Activated T-helper 2 cell treated with anti-CD3 and anti-CD28 coated beads, Interferon-gamma antibody, Interleukin-2, Interleukin-4, amounts not matched to agents 10 μg/mL and 5 μg/mL and 100 μg/mL, durations not matched to agents 14 hours and 24 hours and 36 hours (primary cell): Measurements from ENCODE around the gene ATP6V0D1. TPM values are rescaled to one million over a fixed set of nuclear protein-coding genes. Genes with fewer than 3 reads are reported as not detected.
"Not testable (repeated sequence)": the region's sequence is repeated elsewhere in the genome, so short reads cannot be mapped to it uniquely, and the experiment has no call there.

Experiments
- DNase-seq: peaks from one replicate; pipeline ENCODE4 v3.0.0; 2021; ENCODE audit warnings: low spot score
- H3K27ac Mint-ChIP-seq: one replicate; pipeline ENCODE4 v1.8.0; 2021; ENCODE audit warnings: mixed read lengths
- H3K27me3 Mint-ChIP-seq: one replicate; pipeline ENCODE4 v1.8.0; 2021; ENCODE audit warnings: low read depth, mixed read lengths
- H3K36me3 Mint-ChIP-seq: one replicate; pipeline ENCODE4 v1.8.0; 2021; ENCODE audit warnings: low read depth, mixed read lengths
- H3K4me1 Mint-ChIP-seq: one replicate; pipeline ENCODE4 v1.8.0; 2021; ENCODE audit warnings: low read depth, mixed read lengths
- H3K4me3 Mint-ChIP-seq: one replicate; pipeline ENCODE4 v1.8.0; 2021; ENCODE audit warnings: low read depth, mild to moderate bottlenecking, moderate library complexity, mixed read lengths
- H3K9me3 Mint-ChIP-seq: one replicate; pipeline ENCODE4 v1.8.0; 2021; ENCODE audit warnings: mixed read lengths
- intact Hi-C: fragments of 100-400 bp; cut with micrococcal nuclease; formaldehyde crosslinking; loops from one replicate; pipeline ENCODE4 v1.15.1; 2023
- total RNA-seq: library from RNA; stranded (reverse); gene quantifications from 2 replicates; pipeline ENCODE4 v1.2.3, GENCODE V29; 2022

The ATP6V0D1 gene
- total RNA-seq, 1 donor from 2014 or later, result 31.5 TPM

GRCh38 chr16:67517661-67518423 is 36.9 kb upstream of the ATP6V0D1 start:
- Mint-ChIP-seq H3K9me3 (no peaks in the 10 kb centered on the region), H3K36me3 (no peaks in the 10 kb centered on the region), H3K27ac (no peak overlapping the region), H3K4me3 (no peak overlapping the region), H3K27me3 (no peaks in the 10 kb centered on the region), H3K4me1 (peaks cover 22% of the 10 kb centered on the region)
- intact Hi-C loops, result no loop called here
- no peak for DNase-seq

- Mint-ChIP-seq H3K36me3 (no peaks in the 10 kb centered on the region), H3K27ac (no peak overlapping the region), H3K9me3 (no peaks in the 10 kb centered on the region), H3K4me3 (no peak overlapping the region), H3K27me3 (no peaks in the 10 kb centered on the region), H3K4me1 (peaks cover 20% of the 10 kb centered on the region)
- intact Hi-C loops, result no loop called here
- DNase-seq, result no peak
Measured at GRCh38 chr16:67517155-67517445, 36.1 kb upstream of the ATP6V0D1 start.

- H3K4me1 Mint-ChIP-seq, result peaks cover 19% of the 10 kb centered on the region
- no peaks in the 10 kb centered on the region for H3K27me3 Mint-ChIP-seq
- H3K4me3 Mint-ChIP-seq, result no peak overlapping the region
- intact Hi-C loops, result no loop called here
- no peaks in the 10 kb centered on the region for H3K9me3 Mint-ChIP-seq
- no peak for DNase-seq
- no peaks in the 10 kb centered on the region for H3K36me3 Mint-ChIP-seq
- no peak overlapping the region for H3K27ac Mint-ChIP-seq
Measured at GRCh38 chr16:67516296-67517154, 35.6 kb upstream of the ATP6V0D1 start.

- no peaks in the 10 kb centered on the region for H3K36me3 Mint-ChIP-seq
- no peak overlapping the region for H3K27ac Mint-ChIP-seq
- H3K4me3 Mint-ChIP-seq, result no peak overlapping the region
- peak; percentile 71 for DNase-seq
- H3K9me3 Mint-ChIP-seq, result no peaks in the 10 kb centered on the region
- intact Hi-C loops, result loop anchor here (1.0 kb wide), 1 partner anchor 20 kb away; no protein-coding TSS in a partner anchor
- peaks cover 11% of the 10 kb centered on the region for H3K4me1 Mint-ChIP-seq
- no peaks in the 10 kb centered on the region for H3K27me3 Mint-ChIP-seq
Measured at GRCh38 chr16:67514382-67514828, 33.4 kb upstream of the ATP6V0D1 start.

GRCh38 chr16:67513892-67514291 is 32.9 kb upstream of the ATP6V0D1 start:
- H3K4me3 Mint-ChIP-seq, H3K36me3 Mint-ChIP-seq, H3K27me3 Mint-ChIP-seq, DNase-seq, H3K9me3 Mint-ChIP-seq, H3K27ac Mint-ChIP-seq: not testable (repeated sequence)
- peaks cover 13% of the 10 kb centered on the region for H3K4me1 Mint-ChIP-seq
- intact Hi-C loops, result loop anchor here (1.0 kb wide), 1 partner anchor 20 kb away; no protein-coding TSS in a partner anchor

GRCh38 chr16:67509016-67509415 is 28.1 kb upstream of the ATP6V0D1 start:
- H3K36me3 Mint-ChIP-seq, result peaks cover 4% of the 10 kb centered on the region
- H3K4me1 Mint-ChIP-seq, result peaks cover 21% of the 10 kb centered on the region
- intact Hi-C loops, result no loop called here
- no peaks in the 10 kb centered on the region for H3K27me3 Mint-ChIP-seq
- no peaks in the 10 kb centered on the region for H3K9me3 Mint-ChIP-seq
- no peak for DNase-seq
- H3K27ac Mint-ChIP-seq, result no peak overlapping the region
- H3K4me3 Mint-ChIP-seq, result no peak overlapping the region

GRCh38 chr16:67506468-67506867 is 25.5 kb upstream of the ATP6V0D1 start:
- intact Hi-C loops, result no loop called here
- no peak for DNase-seq
- Mint-ChIP-seq H3K27me3 (no peaks in the 10 kb centered on the region), H3K9me3 (no peaks in the 10 kb centered on the region), H3K4me1 (peaks cover 25% of the 10 kb centered on the region), H3K4me3 (no peak overlapping the region), H3K27ac (no peak overlapping the region), H3K36me3 (peaks cover 4% of the 10 kb centered on the region)

- Mint-ChIP-seq H3K27me3 (no peaks in the 10 kb centered on the region), H3K4me1 (peaks cover 25% of the 10 kb centered on the region), H3K36me3 (peaks cover 12% of the 10 kb centered on the region), H3K9me3 (no peaks in the 10 kb centered on the region), H3K27ac (peak overlapping the region; percentile 82), H3K4me3 (no peak overlapping the region)
- peak; percentile 67 for DNase-seq
- intact Hi-C loops, result loop anchor here (1.0 kb wide), 1 partner anchor 23 kb away; the partner anchor contains the start of gene ATP6V0D1
Measured at GRCh38 chr16:67504031-67505021, 23.4 kb upstream of the ATP6V0D1 start.

GRCh38 chr16:67499106-67499505 is 18.1 kb upstream of the ATP6V0D1 start:
- intact Hi-C loops, result no loop called here
- peaks cover 12% of the 10 kb centered on the region for H3K36me3 Mint-ChIP-seq

GRCh38 chr16:67490335-67491096 is 9.6 kb upstream of the ATP6V0D1 start:
- intact Hi-C loops, result no loop called here
- Mint-ChIP-seq H3K36me3 (peaks cover 12% of the 10 kb centered on the region), H3K4me1 (peaks cover 2% of the 10 kb centered on the region), H3K9me3 (no peaks in the 10 kb centered on the region), H3K27ac (no peak overlapping the region), H3K4me3 (no peak overlapping the region), H3K27me3 (no peaks in the 10 kb centered on the region)
- DNase-seq, result no peak

More at GRCh38 chr16:67499106-67499505, 18.1 kb upstream of the ATP6V0D1 start:
- H3K27me3 Mint-ChIP-seq, result no peaks in the 10 kb centered on the region
- H3K27ac Mint-ChIP-seq, result no peak overlapping the region
- no peak for DNase-seq
- no peak overlapping the region for H3K4me3 Mint-ChIP-seq
- H3K9me3 Mint-ChIP-seq, result no peaks in the 10 kb centered on the region
- peaks cover 8% of the 10 kb centered on the region for H3K4me1 Mint-ChIP-seq

- Mint-ChIP-seq H3K36me3 (peaks cover 15% of the 10 kb centered on the region), H3K27ac (no peak overlapping the region), H3K4me1 (peaks cover 2% of the 10 kb centered on the region), H3K9me3 (no peaks in the 10 kb centered on the region), H3K4me3 (no peak overlapping the region), H3K27me3 (no peaks in the 10 kb centered on the region)
- no peak for DNase-seq
- intact Hi-C loops, result no loop called here
Measured at GRCh38 chr16:67489401-67490083, 8.6 kb upstream of the ATP6V0D1 start.
